GM10266 (cell line): ENCODE results near the gene OSBPL5.

Experiments
- DNase-seq: peaks from one replicate; pipeline ENCODE4 v3.0.0; 2012; ENCODE audit errors: extremely low spot score
- TF ChIP-seq, protein P1 (sequence below): IDR thresholded peaks from 2 replicates; pipeline ENCODE4 v1.5.1; 2012; ENCODE audit warnings: mild to moderate bottlenecking, low read depth; ENCODE audit not compliant: control insufficient read depth, insufficient read depth; ENCODE audit errors: missing control alignments

The OSBPL5 gene

GRCh38 chr11:3166268-3167142 lies 1.4 kb upstream of the OSBPL5 start:
- TF ChIP-seq, protein P1, sequence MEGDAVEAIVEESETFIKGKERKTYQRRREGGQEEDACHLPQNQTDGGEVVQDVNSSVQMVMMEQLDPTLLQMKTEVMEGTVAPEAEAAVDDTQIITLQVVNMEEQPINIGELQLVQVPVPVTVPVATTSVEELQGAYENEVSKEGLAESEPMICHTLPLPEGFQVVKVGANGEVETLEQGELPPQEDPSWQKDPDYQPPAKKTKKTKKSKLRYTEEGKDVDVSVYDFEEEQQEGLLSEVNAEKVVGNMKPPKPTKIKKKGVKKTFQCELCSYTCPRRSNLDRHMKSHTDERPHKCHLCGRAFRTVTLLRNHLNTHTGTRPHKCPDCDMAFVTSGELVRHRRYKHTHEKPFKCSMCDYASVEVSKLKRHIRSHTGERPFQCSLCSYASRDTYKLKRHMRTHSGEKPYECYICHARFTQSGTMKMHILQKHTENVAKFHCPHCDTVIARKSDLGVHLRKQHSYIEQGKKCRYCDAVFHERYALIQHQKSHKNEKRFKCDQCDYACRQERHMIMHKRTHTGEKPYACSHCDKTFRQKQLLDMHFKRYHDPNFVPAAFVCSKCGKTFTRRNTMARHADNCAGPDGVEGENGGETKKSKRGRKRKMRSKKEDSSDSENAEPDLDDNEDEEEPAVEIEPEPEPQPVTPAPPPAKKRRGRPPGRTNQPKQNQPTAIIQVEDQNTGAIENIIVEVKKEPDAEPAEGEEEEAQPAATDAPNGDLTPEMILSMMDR: no peak
- no peak for DNase-seq

- TF ChIP-seq, protein P1: no peak
- DNase-seq: no peak
These were observed 782 bp upstream of the OSBPL5 start for GRCh38 chr11:3165916-3166267.

DNA sequence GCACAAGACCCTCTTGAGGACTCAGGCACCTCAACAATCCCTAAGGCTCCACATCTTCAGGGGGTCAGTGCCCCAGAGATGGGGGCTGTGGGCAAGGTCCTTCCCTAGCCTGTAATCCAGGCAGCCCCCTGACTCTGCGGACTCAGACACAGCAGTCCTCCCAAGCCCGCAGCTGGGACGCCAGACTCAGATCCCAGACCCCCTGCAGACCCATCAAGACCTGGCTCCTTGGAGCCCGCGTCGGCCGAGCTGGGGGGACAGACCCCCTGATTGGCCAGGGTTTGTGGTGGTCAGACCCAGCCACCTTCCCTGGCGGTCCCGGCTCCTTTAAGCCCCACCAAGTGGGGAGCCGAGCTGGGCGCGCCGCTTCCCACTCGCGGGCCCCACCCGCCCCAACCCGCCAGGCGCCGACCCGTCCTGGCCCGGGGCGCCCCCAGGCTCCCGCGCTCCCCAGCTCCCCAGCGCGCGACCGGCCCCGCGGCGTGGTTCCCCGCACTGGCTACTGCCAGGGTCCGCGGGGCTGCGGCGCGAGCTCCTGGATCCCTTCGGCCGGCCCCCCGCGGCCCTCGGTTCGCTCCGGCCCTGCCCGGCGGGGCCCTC lies 458 bp downstream of the OSBPL5 start:
- DNase-seq: no peak
- TF ChIP-seq, protein P1: no peak

DNA sequence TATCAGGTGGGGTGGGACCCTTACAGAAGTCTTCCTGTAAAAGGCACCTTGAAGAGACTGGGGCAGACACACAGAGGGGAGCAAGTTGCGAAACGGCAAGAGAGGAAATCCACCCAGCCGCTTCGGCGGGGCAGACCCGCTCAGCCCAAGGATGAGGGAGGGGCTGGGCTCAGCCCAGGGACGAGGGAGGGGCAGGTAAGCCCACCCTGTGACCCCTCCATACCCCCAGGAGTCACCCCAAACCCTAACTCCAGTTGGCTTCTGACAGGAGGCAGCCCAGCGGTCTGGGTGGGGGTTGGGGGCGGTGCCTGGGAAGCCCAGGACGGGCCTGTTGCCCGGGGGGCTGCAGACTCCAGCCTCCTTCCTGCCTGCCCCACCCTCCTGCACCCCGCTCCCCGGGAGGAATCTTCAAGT lies 965 bp downstream of the OSBPL5 start:
- TF ChIP-seq, protein P1: no peak
- no peak for DNase-seq

DNA sequence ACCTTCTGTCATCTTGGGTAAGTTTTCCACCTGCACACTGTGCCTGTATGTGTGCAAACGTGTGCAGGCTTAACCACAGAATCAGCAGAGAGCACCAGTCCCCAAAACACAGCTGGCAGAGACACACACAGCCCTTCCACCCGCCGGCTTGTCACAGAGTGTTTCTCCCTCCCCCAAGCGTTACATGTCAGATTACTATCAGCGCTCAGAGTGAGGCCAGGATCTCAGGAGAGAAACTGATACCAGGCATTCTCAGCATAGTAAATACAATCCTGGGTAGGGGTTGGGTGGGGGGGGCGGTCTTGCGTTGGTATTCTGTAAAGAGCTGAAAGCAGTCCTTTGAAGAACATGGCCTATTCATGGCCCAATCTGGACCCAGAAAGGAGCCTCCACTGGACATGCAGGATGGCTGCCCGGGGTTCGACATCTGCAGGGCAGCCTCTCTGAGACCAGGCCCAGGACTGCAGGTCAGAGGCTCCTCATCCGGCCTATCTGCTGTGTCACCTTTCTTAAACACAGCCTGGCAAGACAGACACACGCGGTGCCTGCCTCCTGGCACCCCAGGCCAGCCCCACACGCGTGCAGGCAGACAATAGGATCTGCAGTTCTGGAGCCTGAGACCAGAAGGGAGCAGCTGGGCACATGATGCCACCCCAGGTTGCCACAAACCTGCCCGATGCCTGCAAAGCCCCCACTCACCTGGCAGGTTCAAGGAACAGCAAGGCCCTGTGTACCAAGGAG lies 1.7 kb downstream of the OSBPL5 start:
- TF ChIP-seq, protein P1: no peak

DNA sequence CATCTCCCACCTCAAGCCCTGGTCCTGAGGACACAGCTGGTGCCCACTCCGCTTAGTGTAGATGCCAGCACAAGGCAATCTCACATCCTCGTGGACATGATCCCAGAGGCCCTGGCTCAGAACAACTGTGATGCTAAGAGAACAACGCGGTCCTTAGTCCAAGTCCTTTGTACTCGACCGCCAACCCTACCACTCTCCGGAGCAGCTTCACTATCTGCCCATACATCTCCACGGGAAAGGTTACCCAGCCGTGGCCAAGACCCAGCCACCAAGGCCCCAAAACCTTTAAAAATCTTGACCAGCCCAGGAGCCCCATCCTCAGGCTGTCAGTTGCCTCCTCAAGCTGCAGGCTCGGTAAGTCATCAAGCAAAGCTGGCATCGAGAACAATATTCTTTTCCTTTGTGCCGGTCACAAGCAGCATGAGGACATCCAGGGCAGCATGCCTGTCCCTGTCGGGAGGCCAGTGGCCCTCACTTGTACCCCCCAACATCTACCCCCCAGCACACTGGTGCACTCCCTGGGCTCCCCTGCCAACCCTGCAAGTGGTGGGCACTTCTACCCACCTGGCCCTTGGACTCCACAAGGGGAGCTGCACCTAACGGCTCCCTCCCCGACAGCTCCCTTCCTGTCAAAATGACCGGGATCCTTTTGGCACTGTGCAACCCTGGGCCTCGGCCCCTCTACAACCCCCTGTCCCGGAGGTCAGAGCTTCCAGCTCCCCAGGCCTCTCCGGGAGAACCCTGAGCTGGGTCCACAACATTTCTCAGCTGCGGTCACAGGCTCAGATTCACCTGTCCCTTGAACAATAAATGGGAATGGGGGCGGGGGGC lies 2.5 kb downstream of the OSBPL5 start:
- no peak for DNase-seq
- TF ChIP-seq, protein P1: no peak

More for the DNA sequence above, 1.7 kb downstream of the OSBPL5 start:
- no peak for DNase-seq
